M059J (cell line): ENCODE measurements around the gene TMEM86B. TPM values are rescaled to one million over a fixed set of nuclear protein-coding genes. Genes with fewer than 3 reads are reported as not detected.
"Not testable (repeated sequence)": the region's sequence is repeated elsewhere in the genome, so short reads cannot be mapped to it uniquely, and the experiment has no call there.

Experiments used
- DNase-seq: peaks from one replicate; pipeline ENCODE4 v3.0.0-alpha.2; 2012; ENCODE audit warnings: low read depth
- total RNA-seq: library from RNA; depleted of rRNA; stranded (reverse); fragments of >200 nt; shearing (Covaris generic); gene quantifications from 2 replicates; pipeline ENCODE4 v1.2.3, GENCODE V29; 2014

TMEM86B gene
- total RNA-seq, 1 experiment from 2014 or later, result 1.7 TPM

GRCh38 chr19:55241935-55242464 lies 13.4 kb upstream of the TMEM86B start:
- DNase-seq, result no peak

- no peak for DNase-seq
Measured at GRCh38 chr19:55241143-55241934, 12.8 kb upstream of the TMEM86B start.

GRCh38 chr19:55240713-55241020 lies 12.1 kb upstream of the TMEM86B start:
- DNase-seq, result no peak

- no peak for DNase-seq
Measured at GRCh38 chr19:55239004-55239403, 10.4 kb upstream of the TMEM86B start.

- DNase-seq, result no peak
Measured at GRCh38 chr19:55238030-55238429, 9.5 kb upstream of the TMEM86B start.

- no peak for DNase-seq
Measured at GRCh38 chr19:55232986-55233385, 4.4 kb upstream of the TMEM86B start.

- no peak for DNase-seq
Measured at GRCh38 chr19:55232286-55232602, 3.7 kb upstream of the TMEM86B start.

GRCh38 chr19:55231391-55232285 lies 3.1 kb upstream of the TMEM86B start:
- DNase-seq, result no peak

GRCh38 chr19:55230780-55231179 lies 2.2 kb upstream of the TMEM86B start:
- DNase-seq, result no peak

GRCh38 chr19:55230329-55230728 lies 1.8 kb upstream of the TMEM86B start:
- DNase-seq, result no peak

GRCh38 chr19:55229789-55230182 lies 1.2 kb upstream of the TMEM86B start:
- no peak for DNase-seq

- no peak for DNase-seq
Measured at GRCh38 chr19:55229145-55229788, 704 bp upstream of the TMEM86B start.

GRCh38 chr19:55228015-55228391 lies 560 bp downstream of the TMEM86B start:
- no peak for DNase-seq

- no peak for DNase-seq
Measured at GRCh38 chr19:55227241-55228014, 1.1 kb downstream of the TMEM86B start.

- no peak for DNase-seq
Measured at GRCh38 chr19:55226788-55227187, 1.8 kb downstream of the TMEM86B start.

GRCh38 chr19:55226273-55226672 lies 2.3 kb downstream of the TMEM86B start:
- DNase-seq, result no peak

- no peak for DNase-seq
Measured at GRCh38 chr19:55225415-55225958, 3.1 kb downstream of the TMEM86B start.

GRCh38 chr19:55224679-55225414 lies 3.7 kb downstream of the TMEM86B start:
- DNase-seq, result not testable (repeated sequence)

GRCh38 chr19:55224038-55224665 lies 4.4 kb downstream of the TMEM86B start:
- no peak for DNase-seq
